ENCODE results near the gene TP53BP2. TPM values are rescaled to one million over a fixed set of nuclear protein-coding genes. Genes with fewer than 3 reads are reported as not detected.

TP53BP2 gene
- total RNA-seq, 2 experiments from 2014 or later, result 21.1 to 21.7 TPM

DNA sequence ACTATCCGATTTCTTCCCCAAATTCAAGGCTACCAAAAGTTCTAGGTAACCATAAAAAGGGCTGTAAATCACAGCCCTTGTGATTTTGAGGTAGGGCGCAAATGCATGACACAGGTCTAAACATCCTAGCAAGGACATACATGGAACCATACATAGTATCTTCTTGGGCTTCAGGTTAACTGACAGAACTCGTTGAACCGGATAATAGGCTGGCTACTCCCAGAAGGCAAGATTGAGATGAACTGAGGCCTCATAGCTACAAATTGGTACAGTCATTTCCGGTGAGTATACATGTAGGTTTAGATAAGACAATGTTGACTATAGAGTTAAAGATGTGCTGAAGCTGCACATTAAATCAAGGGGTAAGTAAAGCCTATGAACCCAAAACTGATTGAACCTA is 27.3 kb upstream of the TP53BP2 start:
- Histone ChIP-seq H4K20me1 (ENCODE audit: insufficient read depth, low read length) (no peaks in the 10 kb centered on the region), H3K4me3 (ENCODE audit: low read depth, low read length, poor library complexity, severe bottlenecking) (no peak overlapping the region), H3K4me1 (ENCODE audit: insufficient read depth, low read length, poor library complexity, severe bottlenecking) (no peaks in the 10 kb centered on the region), H3K27ac (ENCODE audit: low read depth, low read length, poor library complexity, severe bottlenecking) (no peak overlapping the region), H3K79me2 (ENCODE audit: insufficient read depth, low read depth, low read length) (no peaks in the 10 kb centered on the region), H3K9me3 (ENCODE audit: low read length) (peaks cover 13% of the 10 kb centered on the region), H3K4me2 (ENCODE audit: low read length) (no peak overlapping the region), H3K36me3 (ENCODE audit: insufficient read depth, low read length) (no peaks in the 10 kb centered on the region), H3K9me2 (ENCODE audit: insufficient read depth, low read length) (no peaks in the 10 kb centered on the region), H2AFZ (ENCODE audit: low read length) (no peak overlapping the region)
- CTCF ChIA-PET (ENCODE audit: unreplicated experiment), result no interaction called here
- intact Hi-C loops (cut with micrococcal nuclease; ENCODE audit: unreplicated experiment), result no loop called here
- POLR2A ChIA-PET, result no interaction called here
- DNase-seq (ENCODE audit: low spot score), result no peak
- no TSS peak for BruUV-seq (replicated peaks)
- TF ChIP-seq, protein P1, sequence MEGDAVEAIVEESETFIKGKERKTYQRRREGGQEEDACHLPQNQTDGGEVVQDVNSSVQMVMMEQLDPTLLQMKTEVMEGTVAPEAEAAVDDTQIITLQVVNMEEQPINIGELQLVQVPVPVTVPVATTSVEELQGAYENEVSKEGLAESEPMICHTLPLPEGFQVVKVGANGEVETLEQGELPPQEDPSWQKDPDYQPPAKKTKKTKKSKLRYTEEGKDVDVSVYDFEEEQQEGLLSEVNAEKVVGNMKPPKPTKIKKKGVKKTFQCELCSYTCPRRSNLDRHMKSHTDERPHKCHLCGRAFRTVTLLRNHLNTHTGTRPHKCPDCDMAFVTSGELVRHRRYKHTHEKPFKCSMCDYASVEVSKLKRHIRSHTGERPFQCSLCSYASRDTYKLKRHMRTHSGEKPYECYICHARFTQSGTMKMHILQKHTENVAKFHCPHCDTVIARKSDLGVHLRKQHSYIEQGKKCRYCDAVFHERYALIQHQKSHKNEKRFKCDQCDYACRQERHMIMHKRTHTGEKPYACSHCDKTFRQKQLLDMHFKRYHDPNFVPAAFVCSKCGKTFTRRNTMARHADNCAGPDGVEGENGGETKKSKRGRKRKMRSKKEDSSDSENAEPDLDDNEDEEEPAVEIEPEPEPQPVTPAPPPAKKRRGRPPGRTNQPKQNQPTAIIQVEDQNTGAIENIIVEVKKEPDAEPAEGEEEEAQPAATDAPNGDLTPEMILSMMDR (conservative IDR thresholded peaks at IDR 0.05; ENCODE audit: low read length), result no peak
- TF ChIP-seq EZH2phosphoT487 (IDR thresholded peaks at IDR 0.05; ENCODE audit: borderline replicate concordance, low read depth, low read length), result no peak

DNA sequence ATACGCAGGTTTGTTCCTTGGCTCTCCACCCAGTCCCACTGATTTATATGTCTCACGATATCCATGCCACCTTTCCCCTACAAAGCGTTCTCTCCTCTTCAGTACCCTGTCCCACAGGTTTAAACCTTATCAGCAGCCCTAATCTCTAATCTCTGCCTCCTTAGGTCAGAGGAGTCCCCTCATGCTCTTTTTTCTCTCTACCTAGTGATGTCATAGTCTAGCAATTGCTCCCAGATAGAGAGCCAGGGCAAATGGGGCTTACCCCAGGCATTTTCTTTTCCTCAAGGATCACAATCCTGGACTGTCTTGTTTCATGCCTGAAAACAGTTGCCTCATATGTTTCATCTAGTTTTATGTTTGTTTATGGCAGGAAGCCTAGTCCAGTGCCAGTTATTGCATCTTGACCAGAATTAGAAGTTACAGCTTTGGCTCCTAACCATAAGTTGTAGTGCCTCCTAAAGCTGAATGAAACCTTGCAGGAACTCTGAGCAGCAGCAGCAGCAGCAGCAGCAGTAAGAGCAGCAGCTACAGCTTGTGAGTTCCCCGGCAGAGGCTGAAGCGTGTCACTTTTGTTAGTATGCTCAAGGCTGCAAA is 26.7 kb upstream of the TP53BP2 start:
- intact Hi-C loops (cut with micrococcal nuclease; ENCODE audit: unreplicated experiment), result no loop called here
- ChIA-PET POLR2A (interaction anchor here (0.7 kb wide), 1 partner anchor 903 kb away, joined by 3 read pairs; no protein-coding TSS in a partner anchor), CTCF (ENCODE audit: unreplicated experiment) (no interaction called here)
- Histone ChIP-seq H3K36me3 (ENCODE audit: insufficient read depth, low read length) (no peaks in the 10 kb centered on the region), H3K9me2 (ENCODE audit: insufficient read depth, low read length) (no peaks in the 10 kb centered on the region), H3K4me2 (ENCODE audit: low read length) (no peak overlapping the region), H3K27ac (ENCODE audit: low read depth, low read length, poor library complexity, severe bottlenecking) (no peak overlapping the region), H3K79me2 (ENCODE audit: insufficient read depth, low read depth, low read length) (no peaks in the 10 kb centered on the region), H3K4me1 (ENCODE audit: insufficient read depth, low read length, poor library complexity, severe bottlenecking) (no peaks in the 10 kb centered on the region), H2AFZ (ENCODE audit: low read length) (no peak overlapping the region), H3K4me3 (ENCODE audit: low read depth, low read length, poor library complexity, severe bottlenecking) (no peak overlapping the region), H4K20me1 (ENCODE audit: insufficient read depth, low read length) (no peaks in the 10 kb centered on the region), H3K9me3 (ENCODE audit: low read length) (peaks cover 13% of the 10 kb centered on the region)
- no TSS peak for BruUV-seq (replicated peaks)
- DNase-seq (ENCODE audit: low spot score), result no peak
- no peak for TF ChIP-seq EZH2phosphoT487 (IDR thresholded peaks at IDR 0.05; ENCODE audit: borderline replicate concordance, low read depth, low read length)
- TF ChIP-seq, protein P1 (conservative IDR thresholded peaks at IDR 0.05; ENCODE audit: low read length), result no peak

Data from OCI-LY7 (cell line).